Lung (tissue), 12 donors: Measurements from ENCODE around the gene CEP63. TPM values are rescaled to one million over a fixed set of nuclear protein-coding genes. Genes with fewer than 3 reads are reported as not detected.
A peak's percentile ranks its signal among the peaks of the same experiment; 100 is the strongest.

Source experiments
- ATAC-seq: fragments of 200-7000 bp; cut with Tn5 transposase; one replicate; pipeline ENCODE4 v1.9.1; 2020; ENCODE audit warnings: moderate number of reproducible peaks; ENCODE audit not compliant: insufficient read depth, low FRiP score
- DNase-seq, 3 donors: peaks; one replicate each; pipeline ENCODE4 v3.0.0-alpha.2; 2013 to 2017
- H3K27ac ChIP-seq, 2 donors: one replicate each; pipeline ENCODE4 v1.5.1; 2013; ENCODE audit warnings: mild to moderate bottlenecking in 2 of 2, moderate library complexity in 2 of 2, control low read depth in 1 of 2, inconsistent platforms in 1 of 2, low read depth in 1 of 2, low read length in 1 of 2
- H3K27me3 ChIP-seq, 3 donors: one replicate each; pipeline ENCODE4 v1.5.1; 2013; ENCODE audit warnings: low read length in 2 of 3; ENCODE audit not compliant: control insufficient read depth in 3 of 3, insufficient read depth in 3 of 3
- H3K36me3 ChIP-seq, 4 donors: one replicate each; pipeline ENCODE4 v1.5.1; 2013; ENCODE audit warnings: low read length in 4 of 4, mild to moderate bottlenecking in 1 of 4, moderate library complexity in 1 of 4; ENCODE audit not compliant: control insufficient read depth in 4 of 4, insufficient read depth in 4 of 4
- H3K4me1 ChIP-seq, 5 donors: one replicate each; pipeline ENCODE4 v1.5.1; 2013; ENCODE audit warnings: low read length in 5 of 5, mild to moderate bottlenecking in 2 of 5, moderate library complexity in 1 of 5; ENCODE audit not compliant: control insufficient read depth in 5 of 5, insufficient read depth in 5 of 5
- H3K4me3 ChIP-seq: one replicate; pipeline ENCODE4 v1.5.1; 2013; ENCODE audit warnings: mild to moderate bottlenecking, control low read depth, moderate library complexity
- H3K9ac ChIP-seq, 2 donors: one replicate each; pipeline ENCODE4 v1.5.1; 2013; ENCODE audit warnings: low read length in 2 of 2, control low read depth in 1 of 2; ENCODE audit not compliant: insufficient read depth in 1 of 2
- H3K9me3 ChIP-seq, 4 donors: one replicate each; pipeline ENCODE4 v1.5.1; 2013; ENCODE audit warnings: low read length in 3 of 4, mild to moderate bottlenecking in 1 of 4, moderate library complexity in 1 of 4; ENCODE audit not compliant: control insufficient read depth in 4 of 4, insufficient read depth in 3 of 4
- WGBS, 2 donors: extraction: QIAGEN DNeasy Blood & Tissue Kit; methylation state at CpG; one replicate each; pipeline ENCODE4 v1.1.7; 2013; 5-methylcytosine and 5-hydroxymethylcytosine counted together
- polyA plus RNA-seq, 2 donors: library from polyadenylated mRNA; stranded (reverse); fragments of 200-250 nt; gene quantifications; one replicate each; pipeline ENCODE4 v1.2.1, GENCODE V29; 2013
- total RNA-seq, 2 donors: library from RNA; depleted of rRNA in 1 of 2; stranded (reverse); fragments of >200 nt in 1 of 2; gene quantifications; one replicate each; pipeline ENCODE4 v1.2.1, GENCODE V29; 2014 to 2021
- TF ChIP-seq, protein P1 (sequence below): IDR thresholded peaks from 2 replicates; pipeline ENCODE4 v1.5.1; 2012; ENCODE audit warnings: mild to moderate bottlenecking; ENCODE audit errors: control extremely low read depth, extremely low read depth
- donor health status: control.
- donor health status: control.
- donor health status: Bipolar disorder and iron deficiency.
- donor health status: healthy.
- donor health status: DM: yes; HTN: yes; CAD: no.

The CEP63 gene
- total and polyA plus RNA-seq, 4 donors, result 12.4 to 50.1 (median 18.2) TPM

DNA sequence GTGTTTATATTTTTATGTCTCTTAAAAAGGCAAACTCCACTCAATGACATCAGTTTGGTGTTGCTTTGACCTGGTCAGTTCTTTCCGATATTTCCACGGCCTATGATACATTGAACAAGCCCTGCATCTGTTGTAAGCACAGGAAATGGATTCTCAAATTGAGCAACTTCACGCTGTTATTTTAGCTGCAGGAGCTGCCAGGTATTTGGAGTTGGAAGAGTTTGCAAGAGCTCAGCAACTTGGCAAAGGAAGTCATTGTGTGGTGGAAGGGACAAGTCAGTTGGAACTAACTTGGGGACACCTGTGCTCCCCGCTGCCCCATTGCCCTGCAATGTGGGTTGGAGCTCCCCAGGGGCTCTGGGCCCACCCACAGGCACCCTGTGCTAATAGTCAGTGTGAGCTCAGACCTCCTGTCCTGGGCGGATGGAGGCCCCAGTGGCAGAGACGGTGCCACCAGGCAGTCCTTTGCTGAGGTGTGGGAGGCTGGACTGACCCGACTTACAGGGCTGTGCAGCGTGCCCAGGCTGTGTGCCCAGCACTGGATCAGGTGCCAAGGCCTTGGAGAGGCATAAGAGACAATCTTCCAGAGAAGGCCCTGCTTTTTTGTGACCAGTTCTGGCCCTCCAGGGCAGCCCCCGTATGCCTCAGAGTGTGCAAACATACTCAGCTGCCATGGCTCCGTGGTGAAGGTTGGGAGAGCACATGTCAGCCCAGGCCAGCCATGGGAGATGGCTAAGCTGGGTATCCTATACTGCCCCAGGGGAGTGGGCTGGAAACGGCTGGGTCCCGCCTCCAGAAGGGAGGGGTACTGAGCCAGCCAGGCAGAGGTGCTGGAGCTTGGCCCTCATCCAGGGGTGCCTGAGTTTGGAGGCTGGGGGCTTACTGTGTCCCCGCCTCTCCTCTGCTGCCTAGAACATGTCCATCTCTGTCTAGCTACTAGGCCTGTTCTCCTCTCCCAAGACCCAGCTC is 121.5 kb downstream of the CEP63 start:
- Histone ChIP-seq H3K9ac (no peak overlapping the region), H3K9me3 (peaks cover 0 to 3% (median 0%) of the 10 kb centered on the region in 4 donors), H3K4me3 (no peak overlapping the region), H3K27me3 (no peaks in the 10 kb centered on the region), H3K27ac (no peak overlapping the region), H3K4me1 (peaks cover 0 to 19% (median 4%) of the 10 kb centered on the region in 5 donors), H3K36me3 (no peaks in the 10 kb centered on the region)
- DNase-seq (peak in 2 of 3 donors; percentile 20 to 52), ATAC-seq (no peak)
- TF ChIP-seq, protein P1, sequence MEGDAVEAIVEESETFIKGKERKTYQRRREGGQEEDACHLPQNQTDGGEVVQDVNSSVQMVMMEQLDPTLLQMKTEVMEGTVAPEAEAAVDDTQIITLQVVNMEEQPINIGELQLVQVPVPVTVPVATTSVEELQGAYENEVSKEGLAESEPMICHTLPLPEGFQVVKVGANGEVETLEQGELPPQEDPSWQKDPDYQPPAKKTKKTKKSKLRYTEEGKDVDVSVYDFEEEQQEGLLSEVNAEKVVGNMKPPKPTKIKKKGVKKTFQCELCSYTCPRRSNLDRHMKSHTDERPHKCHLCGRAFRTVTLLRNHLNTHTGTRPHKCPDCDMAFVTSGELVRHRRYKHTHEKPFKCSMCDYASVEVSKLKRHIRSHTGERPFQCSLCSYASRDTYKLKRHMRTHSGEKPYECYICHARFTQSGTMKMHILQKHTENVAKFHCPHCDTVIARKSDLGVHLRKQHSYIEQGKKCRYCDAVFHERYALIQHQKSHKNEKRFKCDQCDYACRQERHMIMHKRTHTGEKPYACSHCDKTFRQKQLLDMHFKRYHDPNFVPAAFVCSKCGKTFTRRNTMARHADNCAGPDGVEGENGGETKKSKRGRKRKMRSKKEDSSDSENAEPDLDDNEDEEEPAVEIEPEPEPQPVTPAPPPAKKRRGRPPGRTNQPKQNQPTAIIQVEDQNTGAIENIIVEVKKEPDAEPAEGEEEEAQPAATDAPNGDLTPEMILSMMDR, result no peak
- 47 to 60% methylated on average over 13 of the region's 13 CpGs for WGBS, 2 donors

DNA sequence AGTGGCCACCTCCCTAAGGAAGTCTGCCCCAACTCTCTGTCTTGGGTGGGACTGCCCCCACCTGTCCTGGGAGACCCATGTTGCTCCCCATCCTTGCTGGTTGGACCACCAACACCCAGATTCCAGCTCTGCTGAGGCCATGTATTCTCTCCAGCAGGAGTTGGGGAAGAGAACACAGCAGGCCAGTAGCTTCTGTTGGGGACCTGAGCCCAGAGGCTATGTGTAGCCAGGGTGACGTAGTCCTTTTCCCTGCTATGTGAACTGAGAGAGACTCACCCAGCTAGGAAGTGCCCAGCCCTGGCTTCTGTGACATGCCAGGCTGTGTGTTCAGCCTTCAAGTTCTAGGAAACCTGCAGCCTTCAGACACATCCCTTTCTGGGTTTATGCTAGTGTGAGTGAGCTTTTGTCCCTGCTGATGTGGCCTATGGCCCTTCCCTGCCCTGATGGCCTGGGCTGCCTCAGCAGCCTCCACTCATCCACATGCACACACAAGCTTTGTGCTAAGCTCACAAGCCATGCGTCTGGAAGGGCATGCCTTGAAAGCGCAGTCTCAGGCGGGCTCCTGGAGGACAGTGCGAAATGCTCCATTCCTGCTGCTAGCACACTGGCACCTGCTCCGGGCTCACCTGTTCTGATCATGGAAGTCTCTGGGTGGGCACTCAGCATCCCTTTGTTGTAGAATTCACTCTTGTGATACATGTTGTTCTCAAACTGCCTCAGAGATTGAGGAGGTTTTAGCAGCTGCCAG is 122.3 kb downstream of the CEP63 start:
- Histone ChIP-seq H3K9me3 (peaks cover 0 to 3% (median 0%) of the 10 kb centered on the region in 4 donors), H3K27ac (no peak overlapping the region), H3K4me3 (no peak overlapping the region), H3K36me3 (no peaks in the 10 kb centered on the region), H3K4me1 (peaks cover 0 to 13% (median 4%) of the 10 kb centered on the region in 5 donors), H3K9ac (no peak overlapping the region), H3K27me3 (no peaks in the 10 kb centered on the region)
- TF ChIP-seq, protein P1, result no peak
- ATAC-seq (no peak), DNase-seq (no peak)
- 94 to 95% methylated on average over 6 of the region's 6 CpGs for WGBS, 2 donors

DNA sequence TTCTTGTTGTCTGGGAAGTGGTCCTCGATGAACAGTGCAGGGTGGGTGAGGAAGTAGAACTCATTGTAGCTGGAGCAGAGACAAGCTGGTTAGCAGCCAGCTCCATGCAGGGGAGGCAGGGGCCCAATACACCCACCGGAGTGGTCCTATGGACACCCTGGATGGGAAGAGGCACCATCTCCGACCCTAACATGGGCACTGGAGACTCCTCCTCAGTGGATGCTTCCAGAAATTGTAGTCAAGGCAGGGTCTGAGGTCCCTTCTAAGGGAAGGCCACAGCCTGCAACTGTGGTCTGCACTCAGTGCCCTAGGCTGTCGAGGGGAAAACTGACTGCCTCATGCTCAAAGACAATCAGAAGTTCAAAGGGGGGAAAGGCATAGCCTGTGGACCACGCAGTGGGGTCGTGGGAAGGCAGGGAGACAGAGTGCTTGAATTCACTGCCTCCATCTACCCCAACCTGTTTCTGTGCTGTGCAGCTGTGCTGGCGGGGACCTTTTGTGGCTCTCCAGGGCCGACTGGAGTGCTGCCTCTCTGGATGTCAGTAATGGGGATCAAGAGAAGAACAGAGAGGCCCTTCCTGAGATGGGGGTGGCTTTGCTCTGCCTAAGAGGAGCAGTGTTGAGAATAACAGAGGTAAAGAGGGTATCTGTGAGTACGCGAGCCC is 123.0 kb downstream of the CEP63 start:
- no peak overlapping the region for H3K4me3 ChIP-seq
- no peak for ATAC-seq
- no peak overlapping the region for H3K27ac ChIP-seq

More for the DNA sequence above, 123.0 kb downstream of the CEP63 start:
- DNase-seq, result no peak
- TF ChIP-seq, protein P1, result no peak
- no peaks in the 10 kb centered on the region for H3K36me3 ChIP-seq
- 84 to 85% methylated on average over 10 of the region's 10 CpGs for WGBS, 2 donors
- no peak overlapping the region for H3K9ac ChIP-seq
- H3K9me3 ChIP-seq, result peaks cover 0 to 3% (median 0%) of the 10 kb centered on the region in 4 donors
- H3K27me3 ChIP-seq, result no peaks in the 10 kb centered on the region
- peaks cover 0 to 13% (median 4%) of the 10 kb centered on the region in 5 donors for H3K4me1 ChIP-seq
